Measurements from ENCODE around the gene CBR1. TPM values are rescaled to one million over a fixed set of nuclear protein-coding genes. Genes with fewer than 3 reads are reported as not detected.
"Not testable (repeated sequence)": the region's sequence is repeated elsewhere in the genome, so short reads cannot be mapped to it uniquely, and the experiment has no call there.

CBR1 gene
- total RNA-seq, 2 experiments from 2014 or later = 12.0 TPM; not detected in 1

- Histone ChIP-seq H3K79me2 (ENCODE audit: insufficient read depth, low read depth, low read length) (no peaks in the 10 kb centered on the region), H3K4me2 (ENCODE audit: low read length) (no peak overlapping the region), H3K4me3 (ENCODE audit: low read depth, low read length, poor library complexity, severe bottlenecking) (no peak overlapping the region), H3K9me2 (ENCODE audit: insufficient read depth, low read length) (no peaks in the 10 kb centered on the region), H4K20me1 (ENCODE audit: insufficient read depth, low read length) (no peaks in the 10 kb centered on the region), H3K36me3 (ENCODE audit: insufficient read depth, low read length) (no peaks in the 10 kb centered on the region), H3K4me1 (ENCODE audit: insufficient read depth, low read length, poor library complexity, severe bottlenecking) (peaks cover 4% of the 10 kb centered on the region), H3K27ac (ENCODE audit: low read depth, low read length, poor library complexity, severe bottlenecking) (no peak overlapping the region), H2AFZ (ENCODE audit: low read length) (no peak overlapping the region), H3K9me3 (ENCODE audit: low read length) (peaks cover 16% of the 10 kb centered on the region)
- ChIA-PET POLR2A (interaction anchor here (0.7 kb wide), 1 partner anchor 1477 kb away, joined by 3 read pairs; no protein-coding TSS in a partner anchor), CTCF (ENCODE audit: unreplicated experiment) (interaction anchor here (1.0 kb wide), 1 partner anchor 15 kb away, joined by 3 read pairs; no protein-coding TSS in a partner anchor)
- DNase-seq (ENCODE audit: low spot score) = no peak
- intact Hi-C loops (cut with micrococcal nuclease; ENCODE audit: unreplicated experiment) = no loop called here
- TF ChIP-seq CTCF (conservative IDR thresholded peaks at IDR 0.05; ENCODE audit: low read length) (no peak), EZH2phosphoT487 (IDR thresholded peaks at IDR 0.05; ENCODE audit: borderline replicate concordance, low read depth, low read length) (no peak)
- BruUV-seq (replicated peaks) = no TSS peak
Observed at GRCh38 chr21:36097427-36098181, 27.8 kb downstream of the CBR1 start.

- DNase-seq (ENCODE audit: low spot score) = no peak
- BruUV-seq (replicated peaks) = no TSS peak
- Histone ChIP-seq H3K79me2 (ENCODE audit: insufficient read depth, low read depth, low read length) (no peaks in the 10 kb centered on the region), H2AFZ (ENCODE audit: low read length) (no peak overlapping the region), H3K4me1 (ENCODE audit: insufficient read depth, low read length, poor library complexity, severe bottlenecking) (peaks cover 4% of the 10 kb centered on the region), H4K20me1 (ENCODE audit: insufficient read depth, low read length) (no peaks in the 10 kb centered on the region), H3K4me3 (ENCODE audit: low read depth, low read length, poor library complexity, severe bottlenecking) (no peak overlapping the region), H3K4me2 (ENCODE audit: low read length) (no peak overlapping the region), H3K36me3 (ENCODE audit: insufficient read depth, low read length) (no peaks in the 10 kb centered on the region), H3K9me3 (ENCODE audit: low read length) (peaks cover 15% of the 10 kb centered on the region), H3K9me2 (ENCODE audit: insufficient read depth, low read length) (no peaks in the 10 kb centered on the region), H3K27ac (ENCODE audit: low read depth, low read length, poor library complexity, severe bottlenecking) (no peak overlapping the region)
- ChIA-PET CTCF (ENCODE audit: unreplicated experiment) (no interaction called here), POLR2A (no interaction called here)
- no peak for TF ChIP-seq CTCF (conservative IDR thresholded peaks at IDR 0.05; ENCODE audit: low read length)
- TF ChIP-seq EZH2phosphoT487 (IDR thresholded peaks at IDR 0.05; ENCODE audit: borderline replicate concordance, low read depth, low read length) = no peak
- intact Hi-C loops (cut with micrococcal nuclease; ENCODE audit: unreplicated experiment) = no loop called here
Observed at GRCh38 chr21:36098182-36098532, 28.3 kb downstream of the CBR1 start.

GRCh38 chr21:36099000-36099399, 29.2 kb downstream of the CBR1 start:
- Histone ChIP-seq H3K9me2 (ENCODE audit: insufficient read depth, low read length) (no peaks in the 10 kb centered on the region), H2AFZ (ENCODE audit: low read length) (no peak overlapping the region), H3K36me3 (ENCODE audit: insufficient read depth, low read length) (no peaks in the 10 kb centered on the region), H3K4me3 (ENCODE audit: low read depth, low read length, poor library complexity, severe bottlenecking) (no peak overlapping the region), H3K79me2 (ENCODE audit: insufficient read depth, low read depth, low read length) (no peaks in the 10 kb centered on the region), H3K4me1 (ENCODE audit: insufficient read depth, low read length, poor library complexity, severe bottlenecking) (peaks cover 4% of the 10 kb centered on the region), H3K27ac (ENCODE audit: low read depth, low read length, poor library complexity, severe bottlenecking) (no peak overlapping the region), H3K4me2 (ENCODE audit: low read length) (no peak overlapping the region), H4K20me1 (ENCODE audit: insufficient read depth, low read length) (no peaks in the 10 kb centered on the region), H3K9me3 (ENCODE audit: low read length) (peaks cover 7% of the 10 kb centered on the region)
- intact Hi-C loops (cut with micrococcal nuclease; ENCODE audit: unreplicated experiment) = no loop called here
- POLR2A ChIA-PET = no interaction called here
- no peak for DNase-seq (ENCODE audit: low spot score)
- no peak for TF ChIP-seq EZH2phosphoT487 (IDR thresholded peaks at IDR 0.05; ENCODE audit: borderline replicate concordance, low read depth, low read length)
- TF ChIP-seq CTCF (conservative IDR thresholded peaks at IDR 0.05; ENCODE audit: low read length) = no peak
- CTCF ChIA-PET (ENCODE audit: unreplicated experiment) = no interaction called here
- no TSS peak for BruUV-seq (replicated peaks)

- DNase-seq (ENCODE audit: low spot score); CTCF ChIA-PET (ENCODE audit: unreplicated experiment); H3K79me2 ChIP-seq (ENCODE audit: insufficient read depth, low read depth, low read length); H3K4me3 ChIP-seq (ENCODE audit: low read depth, low read length, poor library complexity, severe bottlenecking); H4K20me1 ChIP-seq (ENCODE audit: insufficient read depth, low read length); intact Hi-C loops (cut with micrococcal nuclease; ENCODE audit: unreplicated experiment); H3K9me3 ChIP-seq (ENCODE audit: low read length); H3K4me2 ChIP-seq (ENCODE audit: low read length); H2AFZ ChIP-seq (ENCODE audit: low read length); H3K4me1 ChIP-seq (ENCODE audit: insufficient read depth, low read length, poor library complexity, severe bottlenecking); H3K9me2 ChIP-seq (ENCODE audit: insufficient read depth, low read length); H3K36me3 ChIP-seq (ENCODE audit: insufficient read depth, low read length); BruUV-seq (replicated peaks); H3K27ac ChIP-seq (ENCODE audit: low read depth, low read length, poor library complexity, severe bottlenecking): not testable (repeated sequence)
- POLR2A ChIA-PET = interaction anchor here (1.2 kb wide), 1 partner anchor 12 kb away, joined by 3 read pairs; no protein-coding TSS in a partner anchor
Observed at GRCh38 chr21:36099695-36100211, 29.9 kb downstream of the CBR1 start.

All from OCI-LY7 (cell line).